GM12878 (cell line): ENCODE results near the gene RFX1. TPM values are rescaled to one million over a fixed set of nuclear protein-coding genes. Genes with fewer than 3 reads are reported as not detected.
A peak's percentile ranks its signal among the peaks of the same experiment; 100 is the strongest.

Experiments used
- BACH1 ChIP-seq: fragments of 450-650 bp; IDR thresholded peaks from 2 replicates; pipeline ENCODE4 v1.6.1; 2017; ENCODE audit warnings: mild to moderate bottlenecking, borderline replicate concordance
- CREM ChIP-seq: IDR thresholded peaks from 2 replicates; pipeline ENCODE4 v1.6.1; 2014; ENCODE audit warnings: antibody characterized with exemption, low read depth
- MEF2A ChIP-seq: IDR thresholded peaks from 2 replicates; pipeline ENCODE4 v1.6.1; 2011; ENCODE audit warnings: low read depth, mild to moderate bottlenecking, low read length, moderate library complexity; ENCODE audit not compliant: insufficient read depth
- NKRF ChIP-seq: fragments of 450-650 bp; conservative IDR thresholded peaks from 2 replicates; pipeline ENCODE4 v1.6.1; 2017; ENCODE audit warnings: mild to moderate bottlenecking, moderate library complexity
- RCOR1 ChIP-seq: conservative IDR thresholded peaks from 2 replicates; pipeline ENCODE4 v1.6.1; 2012; ENCODE audit warnings: low read depth, low read length, improper control_type of control experiment
- SMARCA5 ChIP-seq: fragments of 450-650 bp; IDR thresholded peaks from 2 replicates; pipeline ENCODE4 v1.6.1; 2017; ENCODE audit warnings: mild to moderate bottlenecking
- SMC3 ChIP-seq: IDR thresholded peaks from 2 replicates; pipeline ENCODE4 v1.6.1; 2011; ENCODE audit warnings: low read length, improper control_type of control experiment, borderline replicate concordance
- STAT3 ChIP-seq: IDR thresholded peaks from 2 replicates; pipeline ENCODE4 v1.6.1; 2011; ENCODE audit warnings: low read depth, low read length, improper control_type of control experiment
- ZBTB4 ChIP-seq: fragments of 450-650 bp; formaldehyde crosslinking; IDR thresholded peaks from 2 replicates; pipeline ENCODE4 v1.4.0; 2022; ENCODE audit warnings: mild to moderate bottlenecking, moderate library complexity
- polyA plus RNA-seq, 11 experiments: library from polyadenylated mRNA; depleted of rRNA in 4 of 11; unstranded in 6 of 11; stranded (reverse) in 5 of 11; fragments of >200 nt; fragmentation: Nextera tagmentation in 4 of 11; fragmentation: Illumina TruSeq in 1 of 11; extraction: Ambion mirVana in 4 of 11; extraction: Trizol in 1 of 11; gene quantifications; 1 replicate in 1 of 11; 2 replicates in 10 of 11; pipeline versions ENCODE4 v1.2.1 to v1.2.3, GENCODE V29; 2011 to 2016; ENCODE audit warnings: inconsistent platforms in 2 of 11, missing spikeins in 2 of 11, low read depth in 1 of 11
- total RNA-seq, 4 experiments: library from RNA; depleted of rRNA in 3 of 4; stranded (reverse); fragments of >200 nt in 3 of 4; fragmentation: Illumina TruSeq in 1 of 4; extraction: Trizol in 1 of 4; gene quantifications; 2 replicates each; pipeline versions ENCODE4 v1.2.1 to v1.2.3, GENCODE V29; 2013 to 2021

RFX1 gene
- total and polyA plus RNA-seq, 10 of the 15 experiments (the other 5 are each of a cell fraction or from before 2014, with no cell fraction given): 0.05 to 11.0 (median 1.5) TPM

DNA sequence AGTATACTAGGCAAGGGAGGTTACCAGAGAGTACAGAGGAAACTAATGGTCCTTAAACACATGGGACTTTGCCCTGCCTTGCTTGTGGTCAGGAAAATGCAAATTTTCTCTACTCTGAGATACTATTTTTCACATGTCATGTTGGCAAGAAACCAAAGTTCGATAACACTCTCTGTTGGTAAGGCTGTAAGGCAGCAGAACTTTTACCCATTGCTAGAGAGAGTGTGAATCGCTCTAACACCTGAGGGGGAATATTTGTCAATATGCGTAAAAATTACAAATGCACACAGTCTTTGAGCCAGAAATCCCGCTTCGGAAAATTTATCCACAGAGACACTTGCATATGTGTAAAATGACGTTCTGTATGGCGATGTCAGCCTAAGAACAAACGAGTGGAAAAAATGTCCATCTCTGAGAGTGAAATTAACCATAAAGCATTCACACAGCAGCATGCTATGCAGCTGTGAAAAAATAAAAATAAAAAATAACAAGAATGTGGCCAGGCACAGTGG is 9.5 kb upstream of the RFX1 start (continued):
- no peak; the same call in 1 of the 2 replicates for TF ChIP-seq CREM
- TF ChIP-seq NKRF: peak; percentile 42; the same call in 1 of the 2 replicates
- 0 out of 2 replicates have a peak, but pooled peaks have one; percentile 31 for TF ChIP-seq BACH1
- TF ChIP-seq ZBTB4: no peak
- TF ChIP-seq MEF2A: 0 out of 2 replicates have a peak, but pooled peaks have one; percentile 28
- TF ChIP-seq RCOR1: no peak
- TF ChIP-seq SMC3: 0 out of 2 replicates have a peak, but pooled peaks have one; percentile 8
- 0 out of 2 replicates have a peak, but pooled peaks have one; percentile 31 for TF ChIP-seq SMARCA5
- 0 out of 2 replicates have a peak, but pooled peaks have one; percentile 60 for TF ChIP-seq STAT3
